ENCODE data around the gene FANK1.
"Not testable (repeated sequence)": the region's sequence is repeated elsewhere in the genome, so short reads cannot be mapped to it uniquely, and the experiment has no call there.

Gene FANK1

DNA sequence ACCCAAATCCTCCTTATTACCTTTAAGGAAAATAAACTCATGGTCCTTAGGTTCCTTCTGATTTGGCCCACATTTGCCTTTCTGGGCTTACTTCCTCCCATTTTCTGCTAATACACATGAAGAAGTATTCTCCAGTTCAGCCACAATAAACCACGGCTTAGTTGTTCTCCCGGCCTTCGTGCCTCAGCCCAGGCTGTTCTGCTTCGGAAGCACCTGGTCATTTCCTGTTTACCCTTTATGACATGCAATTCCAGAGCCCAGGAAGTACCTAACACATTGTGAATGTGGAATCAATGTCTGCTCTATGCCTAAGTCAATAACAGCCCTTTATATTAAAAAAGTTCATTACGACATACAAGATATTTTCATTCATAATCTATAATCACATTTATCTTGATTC is 4.0 kb upstream of the FANK1 start:
- DNase-seq, result not testable (repeated sequence)

DNA sequence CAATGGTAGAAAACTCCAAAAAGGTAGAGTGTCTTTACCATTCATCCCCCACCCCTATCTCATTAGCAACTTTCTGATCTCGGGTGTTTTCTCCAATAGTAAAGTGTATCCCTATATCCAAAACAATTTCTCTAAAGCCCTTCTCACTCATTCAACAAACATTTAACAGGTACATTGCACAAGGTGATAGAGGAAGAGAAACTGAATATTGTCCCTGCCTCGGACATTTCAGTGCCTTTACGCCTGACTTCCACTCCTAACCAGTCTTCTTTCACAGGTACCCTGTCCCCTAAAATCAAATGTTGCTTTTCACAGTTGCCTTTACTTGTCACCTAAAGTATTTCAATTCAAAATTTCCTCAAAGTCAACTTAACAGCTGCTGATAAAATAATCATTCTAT is 2.2 kb upstream of the FANK1 start:
- not testable (repeated sequence) for DNase-seq

GRCh38 chr10:125895130-125896087 is 955 bp upstream of the FANK1 start:
- DNase-seq, result peak; percentile 44

DNA sequence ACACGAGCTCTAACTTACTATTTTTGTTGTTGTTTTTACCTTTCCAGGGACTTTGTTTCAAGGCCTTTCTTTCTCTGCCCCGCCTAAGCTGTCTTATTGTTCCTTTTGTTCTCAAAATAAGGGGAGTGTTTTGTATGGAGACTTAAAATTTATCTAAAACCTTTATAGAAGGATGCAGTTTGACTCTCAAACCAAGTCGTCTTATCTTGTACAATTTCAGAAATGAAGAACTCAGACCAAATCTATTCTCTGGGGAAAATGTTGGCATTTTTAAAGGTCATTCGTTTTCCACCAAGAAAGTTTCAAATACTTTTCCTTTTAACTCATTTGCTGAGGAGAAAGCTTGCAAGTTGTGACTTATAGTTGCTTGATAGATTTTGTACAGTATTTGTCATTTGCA is 953 bp downstream of the FANK1 start:
- not testable (repeated sequence) for DNase-seq

DNA sequence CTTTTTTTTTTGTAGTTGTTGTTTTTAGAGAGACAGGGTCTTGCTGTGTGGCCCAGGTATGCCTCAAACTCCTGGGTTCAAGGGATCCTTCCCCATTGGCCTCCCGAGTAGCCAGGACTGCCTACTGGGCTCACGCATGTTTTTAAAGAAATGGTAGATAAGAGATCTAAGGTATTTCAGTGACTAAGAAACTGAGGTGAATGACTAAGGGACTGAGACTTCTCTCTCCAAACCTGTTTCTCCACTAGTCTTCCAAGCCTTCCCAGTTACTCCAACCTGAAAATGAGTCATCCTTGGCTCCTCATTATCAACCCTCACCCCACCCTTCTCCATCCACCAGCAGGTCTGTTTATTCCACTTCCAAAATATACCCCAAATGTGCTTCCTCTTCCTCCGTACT is 4.6 kb downstream of the FANK1 start:
- DNase-seq, result not testable (repeated sequence)

DNA sequence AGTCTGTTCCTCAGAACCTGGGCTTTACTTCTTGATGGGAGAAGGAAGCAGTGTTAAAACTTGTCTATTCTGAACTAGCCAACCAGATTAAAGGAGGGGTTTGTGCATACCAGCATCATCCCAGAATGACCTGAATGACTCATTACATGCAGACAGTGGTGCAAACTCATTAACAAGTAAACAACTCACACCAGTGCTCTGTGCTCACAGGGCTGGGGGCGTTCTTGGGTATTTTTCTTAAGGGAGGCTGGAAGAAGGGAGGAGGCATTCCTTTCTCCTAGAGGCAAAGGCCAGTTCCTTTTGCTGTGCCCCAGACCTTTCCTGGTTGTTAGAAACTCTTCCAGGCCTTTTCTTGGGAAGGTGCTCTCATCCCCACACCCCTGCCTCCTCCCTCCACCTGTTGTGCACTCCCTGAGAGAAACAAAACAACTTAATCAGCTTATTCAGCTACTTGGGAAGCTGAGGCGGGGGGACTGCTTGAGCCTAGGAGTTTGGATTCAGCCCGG is 6.8 kb downstream of the FANK1 start:
- DNase-seq, result not testable (repeated sequence)

- DNase-seq, result not testable (repeated sequence)
These were observed 9.0 kb downstream of the FANK1 start for GRCh38 chr10:125905069-125905994.

DNA sequence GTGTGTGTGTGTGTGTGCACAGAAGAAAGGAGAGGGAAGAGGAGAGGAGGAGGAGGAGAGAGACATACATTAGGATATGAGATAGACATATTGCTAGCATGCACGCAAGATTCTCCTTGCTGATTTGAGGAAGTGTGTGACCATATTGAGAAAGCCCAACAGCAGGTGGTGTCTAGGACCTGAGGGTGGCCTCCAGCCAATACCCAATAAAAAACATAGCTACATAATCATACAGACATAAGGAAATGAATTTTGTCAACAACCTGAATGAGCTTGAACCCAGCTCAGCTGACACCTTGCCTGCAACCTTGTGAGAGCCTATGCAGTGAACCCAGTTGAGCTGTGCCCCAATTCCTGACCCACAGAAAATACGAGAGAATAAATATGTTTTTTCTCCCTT is 11.2 kb downstream of the FANK1 start:
- DNase-seq, result not testable (repeated sequence)

DNA sequence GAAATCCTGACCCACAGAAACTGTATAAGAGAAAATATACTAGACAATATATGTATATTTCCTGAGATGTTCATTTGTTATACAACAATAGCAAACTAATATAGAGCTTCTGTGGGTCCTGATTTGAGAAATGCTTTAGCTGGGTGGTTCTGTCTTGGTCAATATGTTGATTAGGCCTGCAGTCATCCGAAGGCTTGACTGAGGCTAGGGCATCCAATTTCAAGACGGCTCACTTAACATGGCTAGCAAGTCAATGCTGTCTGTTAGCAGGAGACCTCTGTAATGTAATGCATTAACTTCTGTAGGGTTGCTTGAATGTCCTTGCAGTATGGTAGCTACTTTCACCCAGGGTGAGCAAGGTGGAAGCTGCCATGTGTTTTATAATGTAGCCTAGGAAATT is 12.4 kb downstream of the FANK1 start:
- not testable (repeated sequence) for DNase-seq

DNA sequence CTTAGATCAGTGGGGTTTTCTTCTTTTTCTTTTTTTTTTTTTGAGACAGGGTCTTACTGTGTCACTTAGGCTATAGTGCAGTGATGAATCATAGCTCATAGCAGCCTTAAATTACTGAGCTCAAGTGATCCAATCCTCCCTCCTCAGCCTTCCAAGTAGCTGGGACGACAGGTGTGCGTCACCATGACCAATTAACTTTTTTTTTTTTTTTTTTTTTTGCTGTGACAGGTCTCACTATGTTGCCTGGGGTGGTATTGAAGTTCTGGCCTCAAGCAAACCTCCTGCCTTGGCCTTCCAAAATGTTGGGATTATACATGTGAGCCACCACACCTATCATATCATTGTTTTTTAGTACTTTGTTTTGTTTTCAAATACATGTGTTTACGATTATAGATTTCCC is 13.1 kb downstream of the FANK1 start:
- DNase-seq, result not testable (repeated sequence)

DNA sequence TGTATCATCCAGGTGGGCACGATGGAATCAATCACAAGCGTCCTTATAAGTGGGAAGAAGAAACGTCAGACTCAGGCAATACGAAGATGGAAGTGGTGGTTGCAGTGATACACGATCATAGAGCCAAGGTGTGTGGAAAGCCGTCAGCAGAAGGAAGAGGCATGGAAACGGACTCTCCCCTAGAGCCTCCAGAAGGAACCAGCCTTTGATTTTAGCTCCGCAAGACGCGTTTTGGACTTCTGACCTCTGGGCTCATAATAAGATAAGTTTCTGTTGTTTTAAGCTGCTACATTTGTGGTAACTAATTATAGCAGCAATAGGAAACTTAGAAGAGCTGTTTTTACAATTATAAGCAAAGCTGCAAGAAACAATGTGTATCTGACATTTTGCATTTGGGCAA is 14.8 kb downstream of the FANK1 start:
- DNase-seq, result no peak

GRCh38 chr10:125911990-125912389 is 15.6 kb downstream of the FANK1 start:
- DNase-seq, result no peak

DNA sequence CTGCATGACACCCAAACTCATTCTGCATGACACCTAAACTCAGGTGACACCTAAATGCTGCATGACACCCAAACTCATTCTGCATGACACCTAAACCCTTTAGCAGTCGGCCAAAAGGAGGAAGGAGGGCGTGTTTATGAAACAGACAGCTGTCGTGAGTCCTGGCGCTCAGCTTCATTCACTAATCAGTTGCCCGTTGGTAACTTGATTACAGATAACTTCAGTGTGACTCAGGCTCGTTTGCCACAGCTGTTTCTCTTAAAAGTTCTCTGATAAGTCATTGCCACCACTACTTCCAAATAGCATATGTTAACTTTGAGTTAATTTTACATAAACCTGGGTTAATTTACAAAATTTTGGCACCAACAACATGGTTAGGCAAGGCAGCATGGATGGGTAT is 16.9 kb downstream of the FANK1 start:
- not testable (repeated sequence) for DNase-seq

DNA sequence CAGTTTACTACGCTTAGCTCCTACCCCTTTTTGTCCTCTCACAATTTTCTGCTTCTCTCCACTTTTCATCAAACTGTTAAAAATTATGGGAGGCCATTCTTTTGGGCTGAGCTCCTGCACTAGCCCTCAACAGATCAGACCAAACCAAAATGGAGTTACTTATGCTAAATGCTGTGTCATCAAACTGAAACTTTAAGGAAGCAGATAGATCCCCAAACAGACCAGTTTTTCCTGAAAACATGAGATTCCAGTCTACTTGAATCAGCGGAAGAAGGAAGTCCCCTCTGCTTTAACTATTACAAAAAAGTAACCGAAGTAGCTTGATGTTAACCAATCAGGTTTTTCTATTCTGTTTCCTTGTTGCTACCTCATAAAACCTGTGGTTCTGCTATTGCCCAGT is 20.6 kb downstream of the FANK1 start:
- no peak for DNase-seq

DNA sequence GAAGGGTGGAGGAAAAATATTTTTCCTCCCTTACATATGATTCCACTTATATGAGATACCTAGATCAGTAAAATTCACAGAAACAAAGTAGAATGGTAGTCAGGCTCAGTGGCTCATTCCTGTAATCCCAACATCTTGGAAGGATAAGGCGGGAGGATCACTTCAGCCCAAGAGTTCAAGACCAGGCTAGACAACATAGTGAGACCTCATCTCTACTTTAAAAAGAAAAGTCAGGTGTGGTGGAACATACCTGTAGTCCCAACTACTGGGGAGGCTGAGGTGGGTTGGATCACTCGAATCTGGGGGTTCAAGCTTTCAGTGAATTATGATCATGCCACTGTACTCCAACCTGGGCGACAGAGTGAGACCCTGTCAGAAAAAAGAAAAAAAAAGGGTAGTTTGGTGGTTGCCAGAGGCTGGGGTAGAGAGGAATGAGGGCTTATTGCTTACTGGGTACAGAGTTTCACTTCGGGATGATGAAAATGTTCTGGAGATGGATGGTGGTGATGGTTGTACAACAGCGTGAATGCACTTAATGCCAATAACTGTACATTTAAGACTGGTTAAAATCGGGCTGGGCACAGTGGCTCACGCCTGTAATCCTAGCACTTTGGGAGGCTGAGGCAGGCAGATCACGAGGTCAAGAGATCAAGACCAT is 21.5 kb downstream of the FANK1 start:
- not testable (repeated sequence) for DNase-seq

- DNase-seq, result not testable (repeated sequence)
These were observed 25.4 kb downstream of the FANK1 start for GRCh38 chr10:125921643-125922306.

- DNase-seq, result no peak
These were observed 29.0 kb downstream of the FANK1 start for GRCh38 chr10:125925262-125925834.

DNA sequence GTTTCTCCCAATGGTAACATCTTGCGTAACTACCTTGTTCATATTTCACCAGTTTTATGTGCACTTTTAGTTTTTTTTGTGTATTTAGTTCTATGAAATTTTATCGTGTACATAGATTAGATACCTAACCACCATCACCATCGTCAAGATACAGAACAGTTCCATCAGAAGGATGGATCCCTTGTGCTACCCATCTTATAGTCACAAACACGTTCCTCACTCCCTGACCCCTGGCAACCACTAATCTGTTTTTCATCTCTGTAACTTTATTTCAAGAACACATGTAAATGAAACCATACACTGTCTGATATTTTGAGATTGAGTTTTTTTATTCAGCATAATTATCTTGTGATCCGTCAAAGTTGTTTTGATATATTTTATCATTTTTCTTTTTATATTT is 29.9 kb downstream of the FANK1 start:
- no peak for DNase-seq

- not testable (repeated sequence) for DNase-seq
These were observed 30.9 kb downstream of the FANK1 start for GRCh38 chr10:125927265-125927664.

DNA sequence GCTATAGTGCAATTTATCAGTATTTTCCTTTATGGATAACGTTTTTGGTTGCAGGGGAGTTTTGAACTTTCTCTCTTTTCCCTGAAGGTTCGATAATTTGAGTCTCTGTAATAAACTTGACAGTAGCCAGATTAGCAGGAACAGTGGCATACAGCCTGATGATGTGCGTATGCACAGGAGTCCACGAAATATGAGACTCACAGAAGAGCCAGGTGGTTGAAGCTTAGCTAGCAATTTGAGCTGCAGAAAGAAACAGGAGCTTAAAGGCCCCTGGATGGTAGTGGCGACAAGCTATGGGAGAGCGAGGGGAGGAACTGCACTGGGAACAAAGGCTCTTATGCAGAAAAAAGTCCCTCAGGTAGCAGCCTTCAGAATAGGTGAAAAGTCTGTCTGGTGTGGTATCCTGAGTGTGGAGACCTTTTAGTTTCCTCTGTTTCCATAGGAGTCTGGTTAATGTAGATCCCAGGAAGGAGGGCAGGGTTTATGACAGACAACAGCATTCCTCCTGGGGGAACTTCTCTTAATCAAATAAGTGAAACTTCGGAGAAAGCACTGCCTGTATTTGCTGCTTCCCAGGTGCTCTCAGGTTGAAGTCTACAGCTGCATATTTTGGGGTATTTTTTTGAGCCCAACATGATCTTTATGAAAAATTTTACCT is 32.7 kb downstream of the FANK1 start:
- DNase-seq, result no peak

DNA sequence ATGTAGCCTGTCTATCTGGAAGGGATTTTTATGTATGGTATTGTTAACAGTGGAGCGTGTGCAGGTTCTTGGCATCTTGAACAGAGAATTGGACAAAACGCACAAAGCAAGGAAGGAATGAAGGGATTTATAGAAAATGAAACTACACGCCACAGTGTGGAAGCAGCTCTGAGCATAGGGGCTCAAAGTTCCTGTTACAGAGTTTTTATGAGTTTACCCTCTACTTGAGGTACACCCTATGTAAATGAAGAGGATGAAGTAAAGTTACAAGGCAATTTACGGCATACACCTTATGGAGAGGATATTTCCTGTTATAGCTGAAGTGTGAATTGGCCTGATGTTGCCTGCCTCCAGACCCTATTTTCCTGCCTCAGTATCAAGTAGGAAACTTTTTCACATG is 33.3 kb downstream of the FANK1 start:
- no peak for DNase-seq

Data from CD4-positive, alpha-beta T cell treated with Interleukin-17A for 4 hours (primary cell).